Endothelial cell (in vitro differentiated cells): ENCODE results near the gene SELENOM. TPM values are rescaled to one million over a fixed set of nuclear protein-coding genes. Genes with fewer than 3 reads are reported as not detected.

Experiments
- DNase-seq: peaks from one replicate; pipeline ENCODE4 v3.0.0; 2021; ENCODE audit warnings: low spot score
- H3K27ac Mint-ChIP-seq: one replicate; pipeline ENCODE4 v1.8.0; 2021; ENCODE audit warnings: mixed read lengths, inconsistent platforms; ENCODE audit not compliant: unreplicated experiment
- H3K27me3 Mint-ChIP-seq: one replicate; pipeline ENCODE4 v1.8.0; 2021; ENCODE audit warnings: mild to moderate bottlenecking, moderate library complexity, mixed read lengths, inconsistent platforms; ENCODE audit not compliant: unreplicated experiment
- H3K36me3 Mint-ChIP-seq: one replicate; pipeline ENCODE4 v1.8.0; 2021; ENCODE audit warnings: mild to moderate bottlenecking, low read depth, mixed read lengths, inconsistent platforms; ENCODE audit not compliant: unreplicated experiment
- H3K4me1 Mint-ChIP-seq: one replicate; pipeline ENCODE4 v1.8.0; 2021; ENCODE audit warnings: mild to moderate bottlenecking, mixed read lengths, inconsistent platforms; ENCODE audit not compliant: unreplicated experiment
- H3K4me3 Mint-ChIP-seq: one replicate; pipeline ENCODE4 v1.8.0; 2021; ENCODE audit warnings: mild to moderate bottlenecking, mixed read lengths, inconsistent platforms; ENCODE audit not compliant: unreplicated experiment
- H3K9me3 Mint-ChIP-seq: one replicate; pipeline ENCODE4 v1.8.0; 2021; ENCODE audit warnings: mixed read lengths, inconsistent platforms; ENCODE audit not compliant: unreplicated experiment
- total RNA-seq: library from RNA; stranded (reverse); fragmentation: NEBNext Ultra II Directional; extraction: Animal tissue kit (Norgen Biotek cat#: 25700); gene quantifications from one replicate; pipeline ENCODE4 v1.2.1, GENCODE V29; 2021; ENCODE audit not compliant: unreplicated experiment
- TF ChIP-seq, protein P1 (sequence below): fragments of 200-600 bp; sonication (generic); IDR thresholded peaks from one replicate; pipeline ENCODE4 v1.5.0; 2021; ENCODE audit warnings: antibody characterized with exemption; ENCODE audit not compliant: unreplicated experiment

Gene SELENOM
- total RNA-seq, 1 donor from 2014 or later, result 35.4 TPM

DNA sequence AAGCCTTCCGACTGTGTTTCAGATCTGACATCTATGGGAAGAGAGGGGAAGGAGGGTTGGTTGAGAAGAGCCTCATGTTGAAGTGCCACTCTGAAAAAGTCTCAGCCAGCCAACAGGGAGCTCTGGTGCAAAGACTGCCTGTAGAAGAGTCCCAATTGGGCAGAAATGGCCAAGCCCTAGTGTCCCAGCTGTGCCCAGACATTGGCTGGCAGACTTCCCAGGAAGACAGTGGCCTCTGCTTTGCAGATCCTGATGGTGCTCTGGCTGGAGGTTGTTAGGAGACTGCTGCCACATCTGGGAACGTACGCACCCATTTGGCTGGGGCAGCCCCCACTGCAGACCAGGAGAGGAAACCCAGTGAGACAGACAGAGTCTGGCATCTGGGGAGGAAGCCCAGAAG, 36.2 kb upstream of the SELENOM start:
- Mint-ChIP-seq H3K27me3 (peaks cover 7% of the 10 kb centered on the region), H3K36me3 (peaks cover 7% of the 10 kb centered on the region), H3K4me3 (no peak overlapping the region), H3K4me1 (peaks cover 5% of the 10 kb centered on the region), H3K27ac (no peak overlapping the region), H3K9me3 (no peaks in the 10 kb centered on the region)
- DNase-seq, result no peak
- TF ChIP-seq, protein P1, sequence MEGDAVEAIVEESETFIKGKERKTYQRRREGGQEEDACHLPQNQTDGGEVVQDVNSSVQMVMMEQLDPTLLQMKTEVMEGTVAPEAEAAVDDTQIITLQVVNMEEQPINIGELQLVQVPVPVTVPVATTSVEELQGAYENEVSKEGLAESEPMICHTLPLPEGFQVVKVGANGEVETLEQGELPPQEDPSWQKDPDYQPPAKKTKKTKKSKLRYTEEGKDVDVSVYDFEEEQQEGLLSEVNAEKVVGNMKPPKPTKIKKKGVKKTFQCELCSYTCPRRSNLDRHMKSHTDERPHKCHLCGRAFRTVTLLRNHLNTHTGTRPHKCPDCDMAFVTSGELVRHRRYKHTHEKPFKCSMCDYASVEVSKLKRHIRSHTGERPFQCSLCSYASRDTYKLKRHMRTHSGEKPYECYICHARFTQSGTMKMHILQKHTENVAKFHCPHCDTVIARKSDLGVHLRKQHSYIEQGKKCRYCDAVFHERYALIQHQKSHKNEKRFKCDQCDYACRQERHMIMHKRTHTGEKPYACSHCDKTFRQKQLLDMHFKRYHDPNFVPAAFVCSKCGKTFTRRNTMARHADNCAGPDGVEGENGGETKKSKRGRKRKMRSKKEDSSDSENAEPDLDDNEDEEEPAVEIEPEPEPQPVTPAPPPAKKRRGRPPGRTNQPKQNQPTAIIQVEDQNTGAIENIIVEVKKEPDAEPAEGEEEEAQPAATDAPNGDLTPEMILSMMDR, result no peak

DNA sequence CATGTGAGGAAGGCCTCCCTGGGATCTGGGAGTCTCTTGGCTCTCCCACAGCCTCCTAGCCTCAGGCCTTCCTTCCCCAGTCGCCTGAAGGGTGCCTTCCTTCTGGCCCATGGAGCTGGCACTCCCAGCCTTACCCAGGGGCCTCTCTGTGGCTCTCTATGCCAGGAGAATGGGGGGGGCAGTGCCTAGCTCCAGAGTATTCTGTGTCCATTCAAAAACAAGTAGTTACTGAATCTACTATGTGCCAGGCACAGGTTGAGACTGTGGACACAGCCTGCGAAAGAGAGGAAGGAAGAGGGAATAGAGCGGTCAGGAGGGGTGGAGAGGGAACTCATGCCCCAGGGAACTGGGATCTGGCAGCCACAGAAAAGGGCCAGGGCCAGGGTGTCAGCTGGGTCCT, 35.7 kb upstream of the SELENOM start:
- DNase-seq, result no peak
- Mint-ChIP-seq H3K4me3 (no peak overlapping the region), H3K9me3 (no peaks in the 10 kb centered on the region), H3K27ac (no peak overlapping the region), H3K27me3 (peaks cover 9% of the 10 kb centered on the region), H3K36me3 (peaks cover 7% of the 10 kb centered on the region), H3K4me1 (peaks cover 5% of the 10 kb centered on the region)
- TF ChIP-seq, protein P1, result no peak

DNA sequence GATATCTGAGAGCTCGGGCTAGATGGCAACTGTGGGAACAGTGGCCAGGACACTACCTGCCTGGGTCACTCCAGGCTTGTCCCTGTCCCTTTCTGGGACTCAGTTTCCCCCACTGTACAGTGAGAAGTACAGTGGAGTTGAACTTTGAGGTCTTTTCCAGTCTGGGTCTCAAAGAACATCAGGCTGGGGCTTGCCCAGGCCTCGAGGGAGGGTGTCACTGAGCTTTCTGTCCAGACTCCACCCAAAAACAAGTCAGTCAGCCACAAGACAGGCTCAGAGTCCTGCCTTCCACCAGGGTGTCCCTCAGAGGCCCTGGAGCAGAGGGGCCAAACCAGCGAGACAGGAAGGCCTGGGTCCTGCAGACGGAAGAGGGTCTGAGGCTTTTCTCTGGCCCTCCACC, 34.9 kb upstream of the SELENOM start:
- Mint-ChIP-seq H3K27me3 (peaks cover 9% of the 10 kb centered on the region), H3K4me1 (peaks cover 5% of the 10 kb centered on the region)

GRCh38 chr22:31141551-31141950, 34.2 kb upstream of the SELENOM start:
- Mint-ChIP-seq H3K36me3 (peaks cover 4% of the 10 kb centered on the region), H3K9me3 (no peaks in the 10 kb centered on the region), H3K27ac (no peak overlapping the region), H3K4me3 (no peak overlapping the region), H3K4me1 (peaks cover 5% of the 10 kb centered on the region), H3K27me3 (peaks cover 9% of the 10 kb centered on the region)
- TF ChIP-seq, protein P1, result no peak
- no peak for DNase-seq

More for the DNA sequence above, 34.9 kb upstream of the SELENOM start:
- H3K9me3 Mint-ChIP-seq, result no peaks in the 10 kb centered on the region
- peaks cover 7% of the 10 kb centered on the region for H3K36me3 Mint-ChIP-seq
- no peak overlapping the region for H3K4me3 Mint-ChIP-seq
- H3K27ac Mint-ChIP-seq, result no peak overlapping the region
- no peak for DNase-seq
- TF ChIP-seq, protein P1, result no peak

- no peak for DNase-seq
- Mint-ChIP-seq H3K36me3 (peaks cover 8% of the 10 kb centered on the region), H3K27ac (no peak overlapping the region), H3K4me1 (peaks cover 5% of the 10 kb centered on the region), H3K9me3 (no peaks in the 10 kb centered on the region), H3K4me3 (no peak overlapping the region), H3K27me3 (peaks cover 9% of the 10 kb centered on the region)
- TF ChIP-seq, protein P1, result no peak
Observed at GRCh38 chr22:31140746-31141145, 33.4 kb upstream of the SELENOM start.
